Measurements from ENCODE around the gene SLC8A2.
A peak's percentile ranks its signal among the peaks of the same experiment; 100 is the strongest.
"Not testable (repeated sequence)": the region's sequence is repeated elsewhere in the genome, so short reads cannot be mapped to it uniquely, and the experiment has no call there.

Gene SLC8A2

DNA sequence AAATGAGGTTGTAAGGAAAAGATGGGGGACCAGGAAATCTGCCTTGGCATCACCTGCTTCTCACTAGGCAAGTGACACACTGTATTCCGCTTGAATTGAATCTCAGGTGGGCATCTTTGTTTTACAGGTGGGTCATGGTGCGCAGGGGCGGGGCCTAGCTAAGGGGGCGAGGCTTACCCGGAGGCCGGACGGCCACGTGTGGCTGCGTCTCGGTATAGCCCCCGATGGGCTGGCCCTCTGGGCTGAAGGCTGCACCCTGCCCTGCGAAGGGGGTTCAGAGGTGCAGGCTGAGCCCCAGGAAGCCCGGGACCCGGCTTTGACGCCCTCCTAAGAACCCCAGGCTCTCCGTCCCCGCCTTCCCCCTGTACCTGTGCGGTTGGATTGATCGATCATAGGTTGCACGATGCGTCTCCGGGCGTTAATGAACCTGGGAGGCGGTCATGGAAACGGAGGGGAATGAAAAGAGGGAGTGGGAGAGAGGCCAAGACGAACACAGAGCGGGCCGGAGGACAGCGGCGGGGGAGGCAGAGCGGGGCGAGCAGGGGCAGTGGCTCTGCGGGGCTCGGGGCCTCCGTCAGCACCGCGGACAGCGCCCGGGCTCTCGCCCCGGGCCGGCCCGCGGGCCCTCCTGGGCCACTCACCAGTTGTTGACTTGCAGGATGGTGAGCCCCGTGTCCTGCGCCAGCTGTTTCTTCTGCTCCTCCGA lies 64.8 kb downstream of the SLC8A2 start:
- peak; percentile 58 for DNase-seq

DNA sequence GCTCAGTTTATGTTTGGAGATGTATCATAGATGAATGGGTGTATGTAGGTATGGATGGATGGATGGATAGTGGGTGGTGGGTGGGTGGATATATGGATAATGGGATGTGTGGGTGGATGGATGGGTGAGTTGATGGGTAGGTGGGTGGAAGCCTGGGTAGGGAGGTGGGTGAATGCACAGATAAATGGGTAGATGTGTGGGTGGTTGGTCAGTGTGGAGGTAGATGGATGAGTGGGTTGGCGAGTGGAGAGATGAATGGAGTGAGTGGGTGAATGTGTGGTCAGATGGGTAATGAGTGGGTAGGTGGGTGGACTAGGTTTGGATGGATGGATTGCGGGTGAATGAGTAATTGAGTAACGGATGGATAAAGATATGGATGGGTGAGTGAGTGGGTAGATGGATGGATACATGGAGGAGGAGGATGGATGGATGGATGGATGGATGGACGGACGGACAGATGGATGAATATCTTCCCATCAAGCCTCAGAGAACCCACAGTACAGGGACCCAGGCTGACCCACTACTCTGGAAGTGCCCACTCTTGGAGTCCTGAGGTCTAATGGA lies 65.8 kb downstream of the SLC8A2 start:
- DNase-seq: no peak

DNA sequence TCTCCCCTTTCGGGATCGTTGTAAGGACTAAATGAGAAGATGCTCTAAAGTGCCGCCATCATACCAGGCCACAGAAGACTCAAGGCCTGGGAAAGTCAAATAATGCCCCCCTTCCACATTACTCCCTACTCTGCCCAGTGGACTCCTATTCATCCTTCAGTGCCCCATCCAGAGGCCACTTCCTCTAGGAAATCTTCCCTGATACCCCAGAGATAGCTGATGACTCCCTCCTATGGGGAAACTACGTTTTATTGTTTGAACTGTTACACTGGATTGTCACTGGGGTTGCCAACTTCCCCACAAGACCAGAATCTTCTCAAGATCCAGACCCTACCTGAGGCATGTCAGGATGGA lies 66.5 kb downstream of the SLC8A2 start:
- no peak for DNase-seq

DNA sequence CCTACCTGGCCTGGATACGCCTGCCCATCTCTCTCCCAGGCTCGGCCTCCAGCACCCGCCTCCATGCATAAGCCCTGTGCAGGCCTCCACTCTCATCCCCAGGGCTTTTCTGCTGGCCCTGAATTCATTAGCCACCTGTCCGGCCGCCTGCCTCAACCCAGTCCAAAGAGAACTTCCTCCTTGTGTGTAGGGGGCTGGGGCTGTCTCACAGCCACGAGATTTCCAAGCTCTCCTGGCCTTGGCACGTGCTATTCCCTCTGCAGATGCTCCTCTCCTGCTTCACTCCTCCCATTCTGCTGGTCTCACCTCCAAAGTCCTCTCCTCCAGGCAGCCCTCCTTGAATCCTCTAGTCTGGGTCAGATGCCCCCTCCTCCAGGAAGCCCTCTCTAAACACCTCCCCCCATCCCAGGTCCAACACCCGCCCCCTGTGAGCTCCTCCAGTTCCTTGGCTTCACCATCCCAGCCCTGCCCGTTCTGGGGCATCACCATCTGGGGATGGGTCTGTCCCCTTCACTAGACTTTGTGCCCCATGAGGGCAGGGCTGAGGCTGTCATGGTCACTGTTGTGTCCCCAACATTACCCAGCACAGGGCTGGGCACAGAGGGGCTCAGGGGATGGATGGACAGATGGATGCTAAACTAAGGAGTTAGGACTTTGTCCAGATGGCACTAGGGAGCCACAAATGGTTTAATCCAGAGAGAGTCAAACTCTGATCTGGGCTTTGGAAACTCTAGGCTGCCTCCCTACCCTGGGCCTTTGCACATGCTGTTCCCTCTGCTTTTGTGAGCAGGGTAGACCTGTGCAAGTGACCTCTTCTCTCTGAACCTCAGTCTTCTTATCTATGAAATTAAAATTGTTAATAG lies 67.1 kb downstream of the SLC8A2 start:
- no peak for DNase-seq

DNA sequence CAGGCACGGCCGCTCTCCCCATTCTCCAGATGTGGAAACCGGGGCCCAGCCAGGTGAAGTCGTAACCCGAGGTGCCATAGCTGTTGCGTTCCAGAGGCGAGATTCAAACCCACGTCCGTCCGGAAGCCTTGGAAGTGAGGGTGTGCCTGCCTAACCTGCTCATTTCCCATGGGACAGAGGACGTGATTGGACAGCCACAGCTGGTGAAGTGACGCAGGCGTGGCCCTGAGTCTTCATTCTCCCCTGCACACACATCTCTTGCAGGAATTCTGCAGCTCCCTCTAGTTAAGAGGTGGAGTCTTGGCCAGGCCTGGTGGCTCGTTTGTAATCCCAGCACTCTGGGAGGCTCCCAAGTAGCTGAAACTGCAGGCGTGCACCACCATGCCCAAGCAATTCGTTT lies 69.2 kb downstream of the SLC8A2 start:
- DNase-seq: no peak

DNA sequence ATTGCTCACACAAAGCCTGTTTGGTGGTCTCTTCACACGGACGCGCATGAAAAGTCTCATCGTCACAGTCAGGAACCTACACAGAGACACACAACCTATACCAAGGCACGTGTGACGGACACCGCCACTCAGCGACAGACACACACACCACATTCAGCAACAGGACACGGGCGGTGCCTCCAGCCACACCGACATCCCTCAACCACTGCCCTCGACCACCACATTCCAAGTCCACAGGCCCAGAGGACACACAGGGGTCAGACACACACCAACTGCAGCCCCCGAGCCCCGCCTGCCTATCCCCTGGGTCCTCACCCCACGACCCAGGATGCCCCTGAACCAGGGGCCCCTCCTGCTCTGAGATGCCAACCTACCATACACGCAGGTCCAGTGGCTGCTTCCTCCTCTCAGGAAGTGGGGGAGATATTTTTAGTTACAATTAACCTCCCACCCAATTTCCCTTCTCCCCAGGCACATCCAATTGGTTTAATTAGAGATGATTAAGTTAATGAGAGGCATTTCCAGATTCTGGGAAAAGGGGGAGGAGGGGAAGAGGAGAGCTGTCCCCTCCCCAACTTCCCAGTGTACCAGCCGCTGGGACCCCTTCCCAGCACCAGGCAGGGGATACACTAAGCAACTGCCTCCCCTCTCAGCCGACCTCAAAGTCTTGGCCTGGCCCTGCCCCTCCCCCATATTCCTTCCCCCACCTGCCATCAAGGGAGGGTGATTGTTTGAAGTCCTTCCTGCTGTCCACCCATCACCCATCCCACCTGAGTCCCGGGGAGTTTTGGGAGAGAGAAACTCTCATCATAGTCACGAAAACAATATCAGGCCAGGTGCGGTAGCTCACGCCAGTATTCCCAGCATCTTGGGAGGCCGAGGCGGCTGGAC lies 72.7 kb downstream of the SLC8A2 start:
- DNase-seq: no peak

DNA sequence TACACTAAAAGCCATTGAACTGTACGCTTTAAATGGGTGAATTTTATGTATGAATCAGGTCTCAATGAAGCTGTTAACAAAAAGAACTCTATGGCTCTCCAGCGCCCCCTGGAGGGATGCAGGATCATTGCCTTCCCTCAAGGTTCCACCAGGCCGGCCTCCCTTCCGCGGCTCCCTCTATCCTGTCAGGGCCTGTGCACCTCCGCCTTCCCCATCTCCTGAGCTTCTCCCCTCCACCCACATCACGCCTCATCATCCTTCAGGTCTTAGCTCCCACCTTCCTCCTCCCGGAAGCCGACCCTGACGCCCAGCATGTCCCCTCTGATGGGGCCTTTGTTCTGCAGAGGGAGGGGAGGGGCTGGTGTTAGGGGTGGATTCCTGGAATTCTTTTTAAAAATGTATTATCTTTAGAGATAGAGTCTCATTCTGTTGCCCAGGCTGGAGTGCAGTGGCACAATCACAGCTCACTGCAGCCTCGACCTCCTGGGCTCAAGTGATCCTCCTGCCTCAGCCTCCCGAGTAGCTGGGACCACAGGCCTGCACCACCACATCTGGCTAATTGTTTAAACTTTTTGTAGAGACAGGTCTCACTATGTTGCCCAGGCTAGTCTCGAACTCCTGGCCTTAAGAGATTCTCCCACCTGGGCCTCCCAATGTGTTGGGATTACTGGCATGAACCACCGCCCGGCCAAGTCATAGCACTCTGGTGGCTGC lies 80.0 kb downstream of the SLC8A2 start:
- DNase-seq: peak; percentile 83

DNA sequence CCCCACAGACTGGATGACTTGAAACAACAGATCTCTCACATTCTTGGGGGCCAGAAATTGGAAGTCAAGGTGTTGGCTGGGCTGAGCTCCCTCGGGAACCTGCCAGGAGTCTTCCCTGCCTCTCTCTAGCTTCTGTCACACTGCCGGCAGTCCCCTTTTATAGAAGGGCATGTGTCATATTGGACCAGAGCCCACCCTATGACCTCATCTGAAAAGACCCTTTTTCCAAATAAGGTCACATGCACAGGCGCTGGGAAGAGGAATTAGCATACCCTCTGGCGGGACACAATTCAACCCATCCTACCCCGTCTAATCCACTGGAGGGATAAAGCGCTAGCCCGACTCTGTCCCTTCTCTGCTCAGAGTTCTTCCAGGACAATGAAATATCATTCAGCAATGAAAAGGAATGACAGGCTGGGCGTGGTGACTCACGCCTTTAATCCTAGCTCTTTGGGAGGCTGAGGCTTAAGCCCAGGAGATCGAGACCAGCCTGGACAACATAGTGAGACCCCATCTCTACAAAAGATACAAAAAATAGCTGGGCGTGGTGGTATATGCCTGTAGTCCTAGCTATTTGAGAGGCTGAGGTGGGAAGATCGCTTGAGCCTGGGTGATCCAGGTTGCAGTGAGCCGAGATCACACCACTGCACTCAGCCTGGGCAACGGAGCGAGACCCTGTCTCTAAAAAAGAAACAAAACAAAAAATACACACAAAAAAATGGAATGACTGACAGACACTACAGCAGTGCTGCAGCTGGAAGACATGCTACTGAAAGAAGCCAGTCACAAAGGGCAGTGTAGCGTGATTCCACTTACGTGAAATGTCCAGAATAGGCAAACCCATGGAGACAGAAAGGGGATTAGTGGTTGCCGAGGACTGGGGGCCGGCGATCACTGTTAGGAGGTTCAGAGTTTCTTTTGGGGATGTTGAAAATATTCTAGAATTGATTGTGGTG lies 80.9 kb downstream of the SLC8A2 start:
- DNase-seq: no peak

DNA sequence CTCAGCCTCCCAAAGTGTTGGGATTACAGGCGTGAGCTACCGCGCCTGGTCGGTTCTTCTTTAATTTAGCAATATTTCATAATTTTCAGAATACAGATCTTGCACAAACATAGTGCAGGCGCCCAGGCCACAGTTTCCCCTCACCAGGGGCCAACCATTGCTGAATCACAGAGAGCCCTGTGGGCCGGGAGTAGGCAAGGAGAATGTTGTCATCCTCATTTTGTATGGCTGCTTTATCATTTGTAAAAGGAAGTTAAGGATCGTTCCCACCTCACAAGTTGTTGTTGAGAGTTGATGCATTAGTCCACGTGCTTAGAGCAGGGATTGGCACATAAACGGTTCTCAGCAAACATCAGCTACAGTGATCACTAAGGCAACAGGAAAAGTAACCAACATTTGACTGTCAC lies 82.5 kb downstream of the SLC8A2 start:
- DNase-seq: no peak

DNA sequence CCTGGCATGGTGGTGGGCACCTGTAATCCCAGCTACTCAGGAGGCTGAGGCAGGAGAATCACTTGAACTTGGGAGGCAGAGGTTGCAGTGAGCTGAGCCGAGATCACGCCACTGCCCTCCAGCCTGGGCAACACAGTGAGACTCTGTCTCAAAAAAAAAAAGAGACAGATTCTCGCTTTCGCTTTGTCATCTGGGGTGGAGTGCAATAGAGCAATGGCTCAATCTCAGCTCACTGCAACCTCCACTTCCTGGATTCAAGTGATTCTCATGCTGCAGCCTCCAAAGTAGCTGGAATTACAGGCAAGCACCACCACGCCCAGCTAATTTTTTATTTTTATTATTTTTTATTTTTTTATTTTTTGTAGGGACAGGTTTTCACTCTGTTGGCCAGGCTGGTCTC lies 83.0 kb downstream of the SLC8A2 start:
- DNase-seq: not testable (repeated sequence)

DNA sequence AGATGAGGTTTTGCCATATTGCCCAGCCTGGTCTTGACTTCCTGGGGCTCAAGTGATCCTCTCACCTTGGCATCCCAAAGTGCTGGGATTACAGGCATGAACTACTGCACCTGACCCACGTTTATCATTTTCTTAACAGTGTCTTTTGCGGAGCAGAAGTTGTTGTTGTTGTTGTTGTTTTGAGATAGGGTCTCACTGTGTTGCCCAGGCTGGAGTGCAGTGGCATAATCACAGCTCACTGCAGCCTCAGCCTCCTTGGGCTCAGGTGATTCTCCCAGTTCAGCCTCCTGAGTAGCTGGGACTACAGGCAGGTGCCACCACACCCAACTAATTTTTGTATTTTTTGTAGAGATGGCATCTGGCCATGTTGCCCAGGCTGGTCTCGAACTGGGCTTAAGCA lies 84.1 kb downstream of the SLC8A2 start:
- DNase-seq: not testable (repeated sequence)

DNA sequence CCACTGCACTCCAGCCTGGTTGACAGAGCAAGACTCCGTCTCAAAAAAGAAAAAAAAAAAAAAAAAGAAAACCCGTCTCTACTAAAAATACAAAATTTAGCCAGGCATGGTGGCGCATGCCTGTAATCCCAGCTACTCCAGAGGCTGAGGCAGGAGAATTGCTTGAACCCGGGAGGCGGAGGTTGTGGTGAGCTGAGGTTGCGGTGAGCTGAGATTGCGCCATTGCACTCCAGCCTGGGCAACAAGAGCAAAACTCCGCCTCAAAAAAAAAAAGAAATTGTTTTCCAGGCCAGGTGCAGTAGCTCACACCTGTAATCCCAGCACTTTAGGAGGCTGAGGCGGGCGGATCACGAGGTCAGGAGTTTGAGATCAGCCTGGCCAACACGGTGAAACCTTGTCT lies 85.1 kb downstream of the SLC8A2 start:
- DNase-seq: not testable (repeated sequence)

DNA sequence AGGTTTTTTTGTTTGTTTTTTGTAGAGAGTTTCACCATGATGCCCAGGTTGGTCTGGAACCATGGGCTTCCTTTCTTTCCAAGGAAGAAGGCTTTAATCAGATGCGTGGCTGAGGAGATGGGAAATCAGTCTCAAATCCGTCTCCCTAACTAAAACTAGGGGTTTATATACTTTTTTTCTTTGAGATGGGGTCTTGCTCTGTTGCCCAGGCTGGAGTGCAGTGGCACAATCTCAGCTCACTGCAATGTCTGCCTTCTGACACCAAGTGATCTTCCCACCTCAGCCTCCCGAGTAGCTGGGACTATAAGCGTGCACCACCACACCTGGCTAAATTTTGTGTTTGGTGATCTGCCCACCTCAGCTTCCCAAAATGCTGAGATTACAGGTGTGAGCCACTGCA lies 87.2 kb downstream of the SLC8A2 start:
- DNase-seq: not testable (repeated sequence)

DNA sequence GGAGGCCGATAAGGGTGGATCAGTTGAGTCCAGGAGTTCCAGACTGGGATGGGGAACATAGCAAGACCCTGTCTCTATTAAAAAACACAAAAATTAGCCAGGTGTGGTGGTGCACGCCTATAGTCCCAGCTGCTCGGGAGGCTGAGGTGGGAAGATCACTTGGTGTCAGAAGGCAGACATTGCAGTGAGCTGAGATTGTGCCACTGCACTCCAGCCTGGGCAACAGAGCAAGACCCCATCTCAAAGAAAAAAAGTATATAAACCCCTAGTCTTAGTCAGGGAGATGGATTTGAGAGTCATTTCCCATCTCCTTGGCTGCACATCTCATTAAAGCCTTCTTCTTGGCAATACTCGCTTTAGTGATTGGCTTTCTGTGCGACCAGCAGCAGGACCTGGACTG lies 87.8 kb downstream of the SLC8A2 start:
- DNase-seq: not testable (repeated sequence)

DNA sequence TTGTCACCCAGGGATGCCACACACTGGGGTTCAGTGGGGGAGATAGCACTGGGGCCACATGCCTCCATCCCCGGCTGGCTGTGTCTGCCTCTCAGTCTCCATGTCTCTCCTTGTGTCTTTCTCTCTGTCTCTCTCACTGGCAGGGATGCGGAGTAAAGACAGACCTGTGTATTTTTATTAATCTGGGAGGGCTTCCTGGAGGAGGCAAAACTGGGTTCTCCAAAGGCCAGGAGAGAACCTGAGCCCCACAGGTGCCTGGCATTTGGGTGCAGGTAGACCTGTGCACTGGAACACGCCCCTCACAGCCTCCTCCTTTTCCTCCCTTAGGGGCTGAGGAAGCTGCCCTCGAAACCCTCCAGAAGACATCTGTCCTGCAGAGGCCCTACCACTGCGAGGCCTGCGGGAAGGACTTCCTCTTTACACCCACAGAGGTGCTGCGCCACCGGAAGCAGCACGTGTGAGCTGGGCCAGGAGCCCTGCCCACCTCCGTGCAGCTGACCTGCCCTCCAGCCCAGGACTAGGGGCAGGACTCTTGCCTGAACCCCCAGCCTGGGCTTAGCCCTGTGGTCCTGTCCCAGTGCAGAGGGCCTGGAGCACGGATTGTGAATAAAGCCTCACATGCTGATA lies 89.9 kb downstream of the SLC8A2 start:
- DNase-seq: no peak

DNA sequence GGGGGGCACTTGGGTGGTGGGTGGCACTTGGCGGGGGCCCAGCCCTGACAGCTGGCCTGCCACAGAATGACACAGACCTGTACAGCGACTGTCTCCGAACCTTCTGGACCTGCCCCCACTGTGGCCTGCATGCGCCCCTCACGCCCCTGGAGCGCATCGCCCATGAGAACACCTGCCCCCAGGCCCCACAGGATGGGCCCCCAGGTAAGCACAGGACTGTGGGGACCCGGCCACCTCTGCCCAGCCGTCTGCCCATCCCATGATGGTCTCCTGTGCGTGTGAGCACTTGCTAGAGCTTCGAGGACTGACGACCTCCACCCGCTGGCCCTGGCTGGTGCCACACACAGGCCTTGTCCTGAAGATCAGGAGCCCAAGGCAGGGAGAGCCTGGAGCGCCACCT lies 90.6 kb downstream of the SLC8A2 start:
- DNase-seq: no peak

DNA sequence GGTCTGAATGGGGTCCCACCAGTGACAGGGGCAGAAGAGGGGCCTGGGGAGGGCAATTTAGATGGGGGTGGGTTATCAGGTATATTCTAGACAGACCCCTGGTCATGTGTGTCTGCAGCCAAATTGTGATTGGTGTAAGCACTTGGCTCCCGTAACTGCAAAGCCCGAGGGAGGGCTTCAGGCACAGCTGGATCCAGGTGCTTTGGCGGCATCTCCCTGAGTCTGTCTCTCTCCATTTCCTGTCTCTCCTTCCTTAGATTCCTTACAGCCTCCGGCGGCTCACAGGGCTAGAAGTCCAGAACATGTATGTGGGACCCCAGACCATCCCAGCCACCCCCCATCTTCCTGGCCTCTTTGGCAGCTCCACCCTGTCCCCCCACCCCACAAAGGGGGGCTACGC lies 91.1 kb downstream of the SLC8A2 start:
- DNase-seq: no peak

DNA sequence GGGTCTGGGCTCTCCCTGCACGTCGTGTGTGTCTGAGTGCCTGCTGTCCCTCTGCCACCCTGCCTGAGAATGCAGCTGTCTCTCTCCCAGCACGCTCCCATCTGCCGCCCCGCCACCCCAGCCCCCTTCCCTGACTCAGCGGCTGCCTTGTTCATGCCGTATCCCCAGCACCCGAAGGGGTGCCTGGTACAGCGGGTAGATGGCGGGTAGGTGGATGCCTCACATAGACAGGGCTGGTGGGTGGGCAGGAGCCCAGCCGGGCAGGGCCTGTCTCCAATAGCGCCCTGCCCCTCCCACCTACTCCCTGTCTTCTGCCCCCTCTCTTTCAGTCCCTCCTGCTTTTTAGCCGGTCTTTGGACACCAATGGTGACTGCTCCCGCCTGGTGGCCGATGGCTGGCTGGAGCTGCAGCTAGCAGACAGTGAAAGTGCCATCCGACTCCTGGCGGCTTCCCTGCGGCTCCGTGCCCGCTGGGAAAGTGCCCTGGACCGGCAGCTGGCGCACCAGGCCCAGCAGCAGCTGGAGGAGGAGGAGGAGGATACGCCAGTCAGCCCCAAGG lies 92.2 kb downstream of the SLC8A2 start:
- no peak for DNase-seq

DNA sequence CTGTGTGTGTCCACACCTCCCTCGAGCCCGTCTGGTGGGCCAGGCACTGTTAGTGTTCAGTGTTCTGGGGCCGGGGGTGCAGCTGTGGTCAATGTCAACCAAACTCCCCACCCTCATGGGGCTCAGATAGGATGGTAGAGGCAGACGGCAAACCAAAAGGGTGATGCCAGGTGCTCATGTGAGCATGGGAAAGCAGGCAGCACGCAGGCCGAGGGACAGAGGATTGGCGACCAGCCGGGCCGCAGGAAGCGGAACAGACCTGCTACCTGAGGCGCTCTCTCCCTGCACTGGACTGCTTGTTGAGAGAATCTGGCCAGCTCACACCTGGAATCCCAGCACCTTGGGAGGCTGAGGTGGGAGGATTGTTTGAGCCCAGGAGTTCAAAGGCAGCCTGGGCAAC lies 93.4 kb downstream of the SLC8A2 start:
- DNase-seq: no peak

Data from right forelimb (tissue), 1 donor.